WERI-Rb-1 (cell line): ENCODE results near the gene NDUFV3.
"Not testable (repeated sequence)": the region's sequence is repeated elsewhere in the genome, so short reads cannot be mapped to it uniquely, and the experiment has no call there.

Experiments used
- DNase-seq: peaks from one replicate; pipeline ENCODE4 v3.0.0-alpha.2; 2020
- H3K27ac ChIP-seq: fragments of 250-450 bp; sonication (Bioruptor Pico); 2 replicates; pipeline ENCODE4 v1.5.1; 2020; ENCODE audit warnings: mild to moderate bottlenecking, moderate library complexity
- H3K27me3 ChIP-seq: fragments of 250-450 bp; sonication (Bioruptor Pico); 2 replicates; pipeline ENCODE4 v1.5.1; 2021; ENCODE audit warnings: mild to moderate bottlenecking, low read depth, moderate library complexity; ENCODE audit not compliant: insufficient read depth, severe bottlenecking
- H3K36me3 ChIP-seq: fragments of 250-450 bp; sonication (Bioruptor Pico); 2 replicates; pipeline ENCODE4 v1.5.1; 2020; ENCODE audit warnings: mild to moderate bottlenecking, moderate library complexity
- H3K4me3 ChIP-seq: 2 replicates; pipeline ENCODE4 v1.5.1; 2011; ENCODE audit warnings: low read depth, mild to moderate bottlenecking, control low read depth, low read length
- H3K9me3 ChIP-seq: fragments of 250-450 bp; sonication (Bioruptor Pico); 2 replicates; pipeline ENCODE4 v1.5.1; 2021; ENCODE audit warnings: mild to moderate bottlenecking, moderate library complexity; ENCODE audit not compliant: severe bottlenecking
- CTCF ChIP-seq: IDR thresholded peaks from 2 replicates; pipeline ENCODE4 v1.5.1; 2011; ENCODE audit warnings: low read depth, mild to moderate bottlenecking, control low read depth, inconsistent platforms, low read length

Gene NDUFV3

DNA sequence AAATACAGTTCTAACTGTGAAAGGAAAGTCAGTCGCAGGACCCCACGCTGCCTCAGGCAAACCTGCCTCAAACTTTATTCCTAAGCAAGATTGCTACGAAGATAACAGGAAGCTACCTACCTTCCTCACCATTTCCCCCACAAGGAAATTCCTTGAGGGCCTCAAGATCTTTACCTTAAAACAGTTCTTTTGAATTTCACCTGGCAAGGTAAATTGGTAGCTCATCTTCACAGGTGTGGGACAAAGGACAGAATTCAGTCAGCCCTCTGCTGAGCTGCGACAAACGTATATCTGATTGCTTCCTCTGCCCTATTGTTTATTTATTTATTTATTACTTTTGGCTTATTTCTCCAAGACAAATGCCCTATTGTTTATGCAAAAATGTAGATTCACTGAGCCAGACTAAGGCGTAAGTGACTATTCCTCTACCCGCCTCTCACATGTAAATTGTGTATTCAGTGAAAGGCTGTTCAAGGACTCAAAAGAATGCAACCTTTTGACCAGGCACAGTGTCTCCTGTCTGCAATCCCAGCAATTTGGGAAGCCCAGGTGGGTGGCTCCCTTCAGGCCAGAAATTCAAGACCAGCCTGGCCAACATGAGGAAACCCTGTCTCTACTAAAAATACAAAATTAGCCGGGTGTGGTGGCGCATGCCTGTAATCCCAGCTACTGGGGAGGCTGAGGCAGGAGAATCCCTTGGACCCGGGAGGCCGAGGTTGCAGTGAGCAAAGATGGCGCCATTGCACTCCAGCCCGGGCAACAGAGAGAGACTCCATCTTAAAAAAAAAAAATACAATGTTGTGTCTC, 63.9 kb downstream of the NDUFV3 start:
- H3K27ac ChIP-seq: no peak overlapping the region
- H3K9me3 ChIP-seq: peaks cover 5% of the 10 kb centered on the region
- H3K36me3 ChIP-seq: no peaks in the 10 kb centered on the region
- DNase-seq: no peak
- no peak for TF ChIP-seq CTCF
- no peaks in the 10 kb centered on the region for H3K27me3 ChIP-seq
- H3K4me3 ChIP-seq: no peak overlapping the region

DNA sequence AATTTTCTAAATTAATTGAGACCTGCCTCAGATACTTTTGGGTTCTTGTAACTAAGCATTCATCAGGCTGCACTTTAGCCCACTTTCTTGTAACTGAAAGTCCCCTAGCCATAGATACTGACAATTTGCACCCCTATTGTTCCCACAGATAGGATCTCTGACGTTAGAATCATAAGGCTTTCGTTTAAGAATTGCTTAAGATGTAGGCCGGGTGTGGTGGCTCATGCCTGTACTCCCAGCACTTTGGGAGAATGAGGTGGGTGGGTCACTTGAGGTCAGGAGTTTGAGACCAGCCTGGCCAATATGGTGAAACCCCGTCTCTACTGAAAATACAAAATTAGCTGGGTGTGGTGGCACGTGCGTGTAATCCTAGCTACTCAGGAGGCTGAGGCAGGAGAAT, 65.0 kb downstream of the NDUFV3 start:
- DNase-seq, H3K27ac ChIP-seq, H3K27me3 ChIP-seq, H3K4me3 ChIP-seq, H3K36me3 ChIP-seq, H3K9me3 ChIP-seq: not testable (repeated sequence)

DNA sequence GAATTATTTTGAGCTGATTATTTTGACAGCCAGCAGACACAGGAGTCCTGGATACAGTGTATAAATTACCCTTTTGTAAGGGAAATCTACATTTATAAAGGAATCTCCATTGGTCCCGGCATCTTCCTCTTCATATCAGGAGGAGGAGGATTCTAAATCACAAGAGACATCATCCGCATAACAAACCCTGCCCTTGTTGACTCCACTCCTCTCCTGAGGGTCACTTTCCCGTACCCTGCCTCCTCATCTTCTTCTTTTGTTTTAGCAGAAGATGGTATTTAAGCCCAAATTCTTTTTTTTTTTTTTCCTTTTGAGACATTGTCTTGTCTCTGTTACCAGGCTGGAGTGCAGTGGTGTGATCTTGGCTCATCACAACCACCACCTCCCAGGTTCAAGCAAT, 66.6 kb downstream of the NDUFV3 start:
- DNase-seq: no peak
- Histone ChIP-seq H3K36me3 (no peaks in the 10 kb centered on the region), H3K4me3 (no peak overlapping the region), H3K9me3 (peaks cover 5% of the 10 kb centered on the region), H3K27me3 (no peaks in the 10 kb centered on the region), H3K27ac (no peak overlapping the region)
- no peak for TF ChIP-seq CTCF

GRCh38 chr21:42962380-42963007, 69.4 kb downstream of the NDUFV3 start:
- no peaks in the 10 kb centered on the region for H3K36me3 ChIP-seq
- no peaks in the 10 kb centered on the region for H3K27me3 ChIP-seq
- DNase-seq: no peak
- peaks cover 2% of the 10 kb centered on the region for H3K9me3 ChIP-seq
- H3K27ac ChIP-seq: no peak overlapping the region
- TF ChIP-seq CTCF: no peak
- no peak overlapping the region for H3K4me3 ChIP-seq
